DMS114 treated with DMSO at 0.1 percent for 48 hours (cell line): ENCODE results near the gene ARHGAP6.
"Not testable (repeated sequence)": the region's sequence is repeated elsewhere in the genome, so short reads cannot be mapped to it uniquely, and the experiment has no call there.

Source experiments
- DNase-seq: peaks from one replicate; lab custom pipeline; 2025; ENCODE audit not compliant: unreplicated experiment; lab: John Stamatoyannopoulos, UW

The ARHGAP6 gene

DNA sequence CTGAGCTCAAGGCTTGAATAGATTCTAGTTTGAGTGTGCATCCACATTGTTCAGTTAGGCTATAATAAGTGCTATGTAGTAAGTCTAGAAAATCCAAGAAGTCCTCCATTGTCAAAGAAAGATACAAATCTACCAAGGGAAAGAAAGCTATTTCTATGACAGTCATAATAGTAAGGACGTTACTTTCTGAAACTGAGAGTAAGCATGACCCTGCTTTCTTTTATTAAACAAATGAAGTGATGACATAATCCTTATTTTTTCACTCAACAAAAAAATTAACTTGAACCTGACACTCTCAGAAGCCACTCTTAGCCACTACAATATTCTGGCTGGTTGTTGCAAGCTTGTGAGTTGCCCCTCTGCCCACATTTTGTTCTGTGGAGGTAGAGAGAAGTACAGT is 406.3 kb downstream of the ARHGAP6 start:
- no peak for DNase-seq

GRCh38 chrX:11257711-11258110 is 408.0 kb downstream of the ARHGAP6 start:
- no peak for DNase-seq

DNA sequence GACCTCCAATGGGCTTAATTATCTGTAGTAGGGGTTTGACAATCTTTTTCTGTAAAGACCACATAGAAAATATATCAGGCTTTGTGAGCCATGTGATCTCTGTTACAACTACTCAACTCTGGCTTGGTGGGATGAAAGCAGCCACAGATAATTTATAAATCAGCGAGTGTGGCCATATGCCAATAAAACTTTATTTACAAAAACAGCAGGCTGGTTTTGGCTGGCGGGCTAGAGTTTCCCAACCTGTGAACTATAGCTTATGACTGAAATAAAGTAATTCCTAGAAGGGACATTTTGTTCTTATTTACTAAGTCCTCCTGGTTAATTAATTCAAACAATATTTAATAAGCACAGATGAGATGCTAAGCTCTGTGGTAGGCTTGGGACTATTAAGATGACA is 408.4 kb downstream of the ARHGAP6 start:
- no peak for DNase-seq

GRCh38 chrX:11254417-11255109 is 411.2 kb downstream of the ARHGAP6 start:
- DNase-seq = no peak

DNA sequence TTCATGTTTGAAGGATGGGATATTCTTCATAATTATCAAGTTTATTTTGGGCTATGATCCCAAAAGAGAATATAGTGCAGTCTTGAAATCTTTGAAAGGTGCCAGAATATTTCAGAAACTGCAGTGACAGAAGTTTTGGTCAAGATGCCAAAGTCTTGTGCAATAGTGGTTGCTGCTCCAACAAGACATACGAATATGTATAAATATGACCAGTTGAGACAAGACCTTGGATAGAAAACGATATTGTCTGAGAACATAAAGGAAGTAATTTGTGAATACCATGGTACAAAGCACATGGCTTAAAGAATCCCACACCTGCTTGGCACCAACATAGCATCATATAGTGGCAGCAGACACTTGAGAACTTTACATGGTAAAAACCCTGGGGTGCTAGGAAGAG is 421.1 kb downstream of the ARHGAP6 start:
- DNase-seq = no peak

GRCh38 chrX:11242704-11243103 is 423.0 kb downstream of the ARHGAP6 start:
- DNase-seq = no peak

GRCh38 chrX:11241720-11242119 is 424.0 kb downstream of the ARHGAP6 start:
- DNase-seq = no peak

GRCh38 chrX:11239230-11239629 is 426.5 kb downstream of the ARHGAP6 start:
- DNase-seq = no peak

GRCh38 chrX:11235377-11235776 is 430.3 kb downstream of the ARHGAP6 start:
- DNase-seq = not testable (repeated sequence)

DNA sequence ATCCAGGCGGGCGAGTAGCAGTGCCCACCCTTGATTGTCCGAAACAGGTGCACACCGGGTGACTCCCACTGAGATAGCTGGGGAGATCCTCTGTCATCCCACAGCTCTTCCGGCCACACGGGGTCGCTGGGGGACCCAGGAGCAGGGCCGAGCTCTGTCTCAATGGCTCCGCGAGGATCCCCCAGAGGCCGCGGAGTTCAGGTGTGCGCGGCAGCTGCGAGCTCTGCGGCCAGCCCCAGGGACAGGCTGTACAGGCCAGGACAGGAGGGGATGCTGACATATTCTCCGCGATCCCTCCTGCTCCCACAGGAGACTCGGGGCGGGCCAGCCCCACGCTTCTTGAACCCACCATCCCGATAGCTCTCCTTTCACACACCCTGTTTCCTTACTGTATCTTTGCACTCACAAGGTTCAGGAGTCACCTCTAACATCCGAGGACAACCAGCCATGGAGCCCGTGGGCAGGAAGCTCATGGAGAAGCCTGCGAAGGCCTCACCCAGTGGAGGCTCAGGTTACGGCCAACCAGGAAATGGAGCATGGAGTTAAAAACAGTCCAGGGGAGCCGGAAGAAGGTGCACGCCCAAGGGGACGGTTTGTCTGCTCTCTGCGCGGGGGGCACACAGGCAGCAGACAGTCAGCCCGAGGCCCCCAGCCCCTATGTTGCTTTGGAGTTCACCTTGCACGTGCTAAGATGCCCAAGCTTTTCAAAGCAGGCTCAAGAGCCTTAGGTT is 450.4 kb downstream of the ARHGAP6 start:
- DNase-seq = no peak

GRCh38 chrX:11214346-11215190 is 451.2 kb downstream of the ARHGAP6 start:
- DNase-seq = no peak

DNA sequence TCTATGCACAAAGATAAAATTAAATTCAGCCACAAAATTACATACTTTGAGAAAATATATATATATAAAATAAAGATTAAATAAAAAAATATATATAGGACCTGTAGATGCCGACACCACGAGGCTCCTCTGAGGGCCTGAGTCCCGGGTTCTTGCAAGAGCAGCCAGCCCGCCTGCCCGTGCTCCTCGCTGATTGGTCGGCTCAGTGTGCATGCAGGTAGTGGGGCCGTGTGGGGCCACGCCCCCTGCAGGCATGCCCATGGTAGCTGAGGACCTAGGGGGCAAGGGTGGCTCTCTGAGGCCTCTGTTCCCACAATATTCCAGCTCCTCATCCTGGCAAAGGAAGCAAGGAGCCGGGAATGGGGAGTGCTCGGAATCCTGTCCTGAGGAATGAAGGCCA is 453.0 kb downstream of the ARHGAP6 start:
- no peak for DNase-seq

DNA sequence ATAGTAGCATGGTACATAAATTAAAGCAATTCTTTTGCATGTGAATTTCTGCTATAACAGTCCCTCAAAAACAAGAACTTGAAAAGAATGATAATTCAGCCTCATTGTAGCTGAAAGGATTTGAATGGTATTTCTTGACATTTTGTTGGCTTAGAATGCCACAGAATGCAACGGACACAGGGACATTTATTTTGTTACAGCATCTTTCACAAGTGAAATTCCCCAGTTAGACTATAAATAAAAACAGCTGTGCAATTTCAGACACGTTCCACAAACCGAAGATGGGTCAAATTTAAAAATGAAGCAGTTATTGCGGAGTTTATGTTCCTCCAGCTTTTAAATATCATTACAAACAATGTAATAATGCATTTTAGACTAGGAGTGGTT is 455.3 kb downstream of the ARHGAP6 start:
- no peak for DNase-seq

DNA sequence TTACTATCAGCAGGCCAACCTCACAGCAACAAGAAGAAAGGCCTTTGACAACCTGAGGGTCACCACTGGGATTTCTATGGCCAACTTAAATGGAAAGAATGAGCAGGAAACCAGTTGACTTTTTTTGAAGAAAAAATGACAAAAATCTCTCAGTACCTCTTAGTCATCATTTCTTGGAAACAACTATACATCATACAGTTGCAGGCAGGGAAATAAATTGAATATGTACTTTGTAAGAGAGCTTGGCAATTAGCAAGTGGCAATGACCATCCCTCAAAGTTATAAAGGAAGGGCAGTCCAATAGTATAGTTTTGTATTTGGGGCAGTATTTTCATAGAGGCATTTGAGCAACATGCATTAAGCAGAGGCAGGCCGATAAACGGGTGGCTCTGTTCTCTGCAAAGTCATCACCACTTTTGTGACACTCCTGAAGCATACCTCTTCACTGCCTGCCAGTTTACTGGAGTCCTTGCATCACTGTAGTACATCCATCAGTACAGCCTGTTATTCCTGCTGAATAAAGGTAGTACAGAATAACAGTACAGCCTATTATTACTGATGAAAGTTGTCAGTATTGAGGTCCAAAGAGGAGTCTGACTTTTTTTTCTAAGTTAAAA is 455.8 kb downstream of the ARHGAP6 start:
- no peak for DNase-seq

DNA sequence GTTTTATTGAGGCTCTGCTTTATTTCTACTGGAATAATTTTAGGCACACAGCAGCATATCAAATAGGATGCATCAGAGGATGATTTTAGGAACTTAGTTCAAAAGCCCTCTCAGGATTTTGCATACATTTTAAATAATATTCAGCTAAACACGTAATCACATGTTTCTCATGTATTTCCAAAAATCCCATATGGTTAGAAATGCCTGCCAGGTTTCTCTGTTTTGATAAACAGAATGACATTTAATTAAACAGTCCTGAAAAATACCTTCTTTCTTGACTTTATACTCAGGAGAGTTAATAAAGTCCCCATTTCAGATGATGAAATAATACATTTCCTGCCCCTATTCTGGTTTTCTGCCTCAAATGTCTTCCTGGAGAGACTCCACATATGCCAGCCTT is 459.0 kb downstream of the ARHGAP6 start:
- DNase-seq = no peak

DNA sequence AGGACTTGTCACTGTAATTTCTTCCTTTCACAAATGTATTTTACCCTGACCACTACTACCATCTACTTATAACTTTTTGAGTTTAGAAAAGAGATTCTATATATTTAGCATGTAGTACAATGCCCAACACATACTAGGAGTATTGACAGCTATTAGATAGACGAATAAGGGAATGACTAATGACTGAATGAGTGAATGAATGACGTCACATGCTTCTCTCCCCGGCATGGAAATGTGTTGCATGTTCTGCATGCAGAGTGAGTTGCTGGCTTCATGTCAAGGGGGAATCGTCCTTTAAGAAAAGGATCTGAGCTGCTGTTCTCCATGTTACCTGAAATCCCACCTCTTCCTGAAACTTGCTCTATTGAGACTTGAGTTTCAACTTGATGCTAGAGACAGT is 459.9 kb downstream of the ARHGAP6 start:
- no peak for DNase-seq

- no peak for DNase-seq
Measured at GRCh38 chrX:11197671-11198070, 468.0 kb downstream of the ARHGAP6 start.

GRCh38 chrX:11196476-11196875 is 469.2 kb downstream of the ARHGAP6 start:
- DNase-seq = no peak

- DNase-seq = no peak
Measured at GRCh38 chrX:11193035-11193469, 472.7 kb downstream of the ARHGAP6 start.

DNA sequence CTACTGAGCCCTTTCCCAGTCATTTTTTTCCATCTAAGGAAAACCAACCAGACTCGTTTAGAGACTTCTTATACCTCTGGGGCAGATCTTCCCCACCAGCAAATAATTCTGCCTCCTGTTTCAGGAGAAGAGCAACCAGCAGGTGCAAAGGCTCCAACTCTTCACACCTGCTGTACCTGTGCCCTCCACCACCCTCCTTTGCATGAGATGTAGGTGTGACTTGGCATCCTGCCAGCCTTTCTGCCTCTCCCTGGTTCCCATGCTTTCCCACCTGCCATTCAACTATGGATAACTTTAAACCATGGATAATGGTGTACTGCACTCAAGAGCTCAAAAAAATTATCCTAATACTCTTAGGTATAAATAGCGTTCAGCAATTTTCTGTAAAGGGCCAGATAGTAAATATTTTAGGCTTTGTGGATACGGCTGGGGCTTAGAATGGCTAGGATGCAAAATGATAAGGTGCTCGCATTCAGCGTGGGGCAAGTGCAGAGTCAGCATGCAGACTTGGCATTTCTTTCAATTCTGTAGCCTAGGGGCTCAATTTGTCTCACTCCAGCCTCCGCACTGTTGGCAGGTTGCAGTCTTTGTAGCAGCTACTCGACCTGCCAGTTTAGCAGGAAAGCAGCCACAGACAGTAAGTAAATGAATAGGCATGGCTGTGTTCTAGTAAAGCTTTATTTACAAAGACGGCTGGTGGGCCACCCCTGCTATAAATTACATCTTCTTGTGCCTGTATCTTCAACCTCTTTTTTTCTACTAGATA is 474.8 kb downstream of the ARHGAP6 start:
- no peak for DNase-seq

GRCh38 chrX:11189097-11189496 is 476.6 kb downstream of the ARHGAP6 start:
- DNase-seq = no peak
